ENCODE results near the gene LOXL3. TPM values are rescaled to one million over a fixed set of nuclear protein-coding genes. Genes with fewer than 3 reads are reported as not detected.

The LOXL3 gene
- total RNA-seq, 5 donors from 2014 or later (not counting 1 experiment from before 2014, with no cell fraction given), result 0.10 to 0.47 (median 0.38) TPM; not detected in 1

DNA sequence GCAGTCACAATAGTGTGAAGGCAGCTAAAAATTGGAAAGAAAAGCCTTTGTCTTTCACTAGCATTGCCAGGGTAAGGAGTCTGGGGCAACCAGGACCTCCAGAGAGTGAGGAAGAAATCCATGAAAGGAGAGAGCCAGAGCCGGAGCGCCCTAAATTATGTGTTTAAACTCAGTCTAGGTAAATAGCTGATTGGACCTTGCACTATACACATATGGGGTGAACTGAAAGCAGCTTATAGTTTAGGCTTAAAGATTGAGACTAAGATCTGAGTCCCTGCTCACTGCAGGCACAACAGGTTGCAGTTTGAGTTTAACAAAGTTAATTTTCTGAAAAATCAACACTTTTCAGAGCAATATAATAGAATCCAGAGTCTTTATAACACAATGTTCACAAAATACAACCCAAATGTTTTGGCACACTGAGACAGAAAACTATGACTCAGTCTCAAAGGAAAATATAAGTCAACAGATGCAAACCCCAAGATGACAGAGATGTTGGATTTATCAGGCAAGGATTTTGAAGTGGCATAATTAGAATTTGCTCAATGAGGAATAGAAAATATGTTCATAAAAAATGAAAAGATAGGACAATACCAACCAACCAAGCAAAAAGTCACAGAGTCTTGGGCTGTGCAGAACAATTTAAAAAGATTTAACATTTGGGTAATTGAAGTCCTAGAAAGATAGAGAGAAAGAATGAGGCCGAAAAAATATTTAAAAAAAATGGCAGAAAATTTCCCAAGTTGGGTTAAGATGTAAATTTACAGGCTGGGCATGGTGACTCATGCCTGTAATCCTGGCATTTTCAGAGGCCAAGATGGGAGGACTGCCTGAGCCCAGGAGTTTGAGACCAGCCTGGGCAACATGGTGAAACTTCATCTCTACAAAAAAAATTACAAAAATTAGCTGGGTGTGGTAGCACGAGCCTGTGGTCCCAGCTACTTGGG is 40.4 kb upstream of the LOXL3 start:
- Mint-ChIP-seq H3K4me1 (no peaks in the 10 kb centered on the region), H3K9me3 (no peaks in the 10 kb centered on the region), H3K27ac (no peak overlapping the region), H3K27me3 (peaks cover 40 to 42% of the 10 kb centered on the region in 2 donors), H3K36me3 (no peaks in the 10 kb centered on the region), H3K4me3 (no peak overlapping the region)
- H3K36me3 ChIP-seq (ENCODE audit: control insufficient read depth in 2 of 2, extremely low read depth in 1 of 2, insufficient read depth in 1 of 2, low read length in 1 of 2), result no peaks in the 10 kb centered on the region
- no peaks in the 10 kb centered on the region for H3K4me1 ChIP-seq (ENCODE audit: control insufficient read depth in 1 of 2, extremely low read depth in 1 of 2, insufficient read depth in 2 of 2, low read length in 2 of 2)
- CTCF ChIA-PET, result no interaction called here
- H3K4me3 ChIP-seq (ENCODE audit: control insufficient read depth in 1 of 2, extremely low read depth in 1 of 2, low read length in 1 of 2), result no peak overlapping the region
- DNase-seq (no peak), ATAC-seq (replicated peaks in 1 of 4) (no peak)
- 40% methylated on average over 1 of the region's 4 CpGs for WGBS (ENCODE audit: insufficient coverage)
- POLR2A ChIA-PET, result no interaction called here
- no peaks in the 10 kb centered on the region for H3K9me3 ChIP-seq
- no peak overlapping the region for H3K27ac ChIP-seq (ENCODE audit: low read length)
- H3K27me3 ChIP-seq (replicated peaks in 1 of 2; ENCODE audit: control insufficient read depth in 2 of 2, extremely low read depth in 1 of 2, insufficient read depth in 2 of 2, low read length in 1 of 2), result peaks cover 0 to 21% of the 10 kb centered on the region in 2 experiments

DNA sequence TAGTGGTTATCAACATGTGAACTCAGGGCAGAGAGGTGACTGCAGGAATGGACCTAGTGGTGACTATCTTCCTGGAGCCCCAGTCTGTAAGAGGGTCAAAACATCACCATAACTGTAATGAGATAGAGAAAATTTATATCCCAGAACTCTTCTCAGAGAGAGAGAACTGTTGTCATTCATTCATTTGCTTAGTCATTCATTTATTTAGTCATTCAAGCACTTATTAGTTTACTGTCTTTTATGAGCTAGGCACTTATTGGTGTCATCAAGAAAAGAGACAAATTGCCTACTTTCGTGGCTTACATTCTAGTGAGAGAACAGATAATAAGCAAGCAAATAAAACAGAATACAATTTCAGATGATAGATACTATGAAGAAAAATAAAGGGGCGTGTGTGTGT is 34.9 kb upstream of the LOXL3 start:
- Histone ChIP-seq H3K4me3 (ENCODE audit: control insufficient read depth in 1 of 2, extremely low read depth in 1 of 2, low read length in 1 of 2) (no peak overlapping the region), H3K4me1 (ENCODE audit: control insufficient read depth in 1 of 2, extremely low read depth in 1 of 2, insufficient read depth in 2 of 2, low read length in 2 of 2) (peaks cover 0 to 4% of the 10 kb centered on the region in 2 experiments), H3K36me3 (ENCODE audit: control insufficient read depth in 2 of 2, extremely low read depth in 1 of 2, insufficient read depth in 1 of 2, low read length in 1 of 2) (no peaks in the 10 kb centered on the region), H3K9me3 (no peaks in the 10 kb centered on the region), H3K27ac (ENCODE audit: low read length) (no peak overlapping the region), H3K27me3 (replicated peaks in 1 of 2; ENCODE audit: control insufficient read depth in 2 of 2, extremely low read depth in 1 of 2, insufficient read depth in 2 of 2, low read length in 1 of 2) (peaks cover 0 to 9% of the 10 kb centered on the region in 2 experiments)
- peaks cover 8 to 15% (median 12%) of the 10 kb centered on the region in 3 donors for H3K4me1 Mint-ChIP-seq
- no peak overlapping the region for H3K27ac Mint-ChIP-seq
- H3K27me3 Mint-ChIP-seq, result peaks cover 17 to 22% of the 10 kb centered on the region in 2 donors
- CTCF ChIA-PET, result interaction anchor here (0.5 to 3.0 kb wide), 9 partner anchors 12 to 765 kb away, joined by 3 to 14 read pairs (median 5); partner anchors contain the start of genes CCDC142 (in 2 of the 2) and TTC31 (in 2 of the 2)
- H3K36me3 Mint-ChIP-seq, result no peaks in the 10 kb centered on the region
- DNase-seq (no peak), ATAC-seq (replicated peaks in 1 of 4) (no peak)
- no peaks in the 10 kb centered on the region for H3K9me3 Mint-ChIP-seq
- POLR2A ChIA-PET, result no interaction called here
- 86% methylated on average over 1 of the region's 2 CpGs for WGBS (ENCODE audit: insufficient coverage)
- no peak overlapping the region for H3K4me3 Mint-ChIP-seq

GRCh38 chr2:74587664-74588277 is 34.0 kb upstream of the LOXL3 start:
- no peaks in the 10 kb centered on the region for H3K9me3 Mint-ChIP-seq
- H3K27me3 Mint-ChIP-seq, result peaks cover 11 to 16% of the 10 kb centered on the region in 2 donors
- H3K4me1 ChIP-seq (ENCODE audit: control insufficient read depth in 1 of 2, extremely low read depth in 1 of 2, insufficient read depth in 2 of 2, low read length in 2 of 2), result peaks cover 0 to 4% of the 10 kb centered on the region in 2 experiments
- H3K27ac ChIP-seq (ENCODE audit: low read length), result no peak overlapping the region
- H3K4me1 Mint-ChIP-seq, result peaks cover 8 to 15% (median 12%) of the 10 kb centered on the region in 3 donors
- H3K27ac Mint-ChIP-seq, result no peak overlapping the region
- ATAC-seq (replicated peaks in 1 of 4) (peak; percentile 81 to 90 (median 82)), DNase-seq (peak; percentile 16 to 79 (median 47))
- H3K36me3 ChIP-seq (ENCODE audit: control insufficient read depth in 2 of 2, extremely low read depth in 1 of 2, insufficient read depth in 1 of 2, low read length in 1 of 2), result no peaks in the 10 kb centered on the region
- WGBS (ENCODE audit: insufficient coverage), result 0% methylated on average over 1 of the region's 6 CpGs
- CTCF ChIA-PET, result interaction anchor here (0.6 to 3.0 kb wide), 11 partner anchors 13 to 764 kb away, joined by 3 to 14 read pairs (median 3); partner anchors contain the start of genes CCDC142 (in 2 of the 2) and TTC31 (in 2 of the 2)
- H3K27me3 ChIP-seq (replicated peaks in 1 of 2; ENCODE audit: control insufficient read depth in 2 of 2, extremely low read depth in 1 of 2, insufficient read depth in 2 of 2, low read length in 1 of 2), result peaks cover 0 to 6% of the 10 kb centered on the region in 2 experiments
- no peaks in the 10 kb centered on the region for H3K36me3 Mint-ChIP-seq
- H3K4me3 Mint-ChIP-seq, result no peak overlapping the region
- no peak overlapping the region for H3K4me3 ChIP-seq (ENCODE audit: control insufficient read depth in 1 of 2, extremely low read depth in 1 of 2, low read length in 1 of 2)
- H3K9me3 ChIP-seq, result no peaks in the 10 kb centered on the region
- POLR2A ChIA-PET, result interaction anchor here in 1 of 2 donors (0.6 kb wide), 1 partner anchor 104 kb away, joined by 4 read pairs; no protein-coding TSS in a partner anchor

DNA sequence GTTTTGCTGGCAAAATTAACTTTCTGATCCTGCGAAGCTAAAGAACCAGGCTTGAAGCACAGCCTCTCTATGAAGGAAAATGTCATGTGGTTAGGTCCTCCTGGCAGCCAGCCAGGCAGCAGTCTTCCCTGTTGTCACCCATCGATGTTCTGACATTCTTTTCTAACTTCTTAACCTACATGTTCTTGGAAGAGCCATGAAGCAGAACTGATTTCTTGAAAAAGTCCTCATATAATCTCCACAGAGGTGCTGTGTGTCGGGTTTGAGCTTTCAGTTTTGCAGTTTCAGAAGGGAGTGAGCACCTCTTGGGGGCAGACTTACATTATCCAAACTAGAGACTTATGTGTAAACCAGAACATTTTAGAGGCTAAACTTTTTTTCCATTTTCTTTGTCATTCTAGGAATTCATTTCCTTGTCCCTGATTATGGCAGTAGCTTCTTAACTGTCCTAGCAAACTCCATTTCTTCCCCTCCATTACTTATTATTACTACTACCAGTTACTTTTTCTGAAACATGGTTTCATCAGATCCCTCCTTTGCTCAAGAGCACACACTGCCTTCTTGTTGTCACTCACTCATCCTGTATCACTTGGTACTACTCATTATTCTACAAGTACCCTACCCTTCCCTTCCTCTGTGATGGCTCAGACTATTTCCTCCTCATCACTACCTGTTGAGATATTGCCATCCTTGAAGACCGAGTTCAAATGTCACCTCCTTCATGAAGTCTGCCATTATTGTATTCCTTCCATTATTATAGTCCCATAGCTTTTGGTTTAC is 31.9 kb upstream of the LOXL3 start:
- peaks cover 0 to 2% of the 10 kb centered on the region in 2 experiments for H3K27me3 ChIP-seq (replicated peaks in 1 of 2; ENCODE audit: control insufficient read depth in 2 of 2, extremely low read depth in 1 of 2, insufficient read depth in 2 of 2, low read length in 1 of 2)
- POLR2A ChIA-PET, result no interaction called here
- Mint-ChIP-seq H3K9me3 (no peaks in the 10 kb centered on the region), H3K4me3 (no peak overlapping the region), H3K36me3 (no peaks in the 10 kb centered on the region), H3K27me3 (peaks cover 6 to 11% of the 10 kb centered on the region in 2 donors), H3K27ac (peak overlapping the region in 1 of 2 donors; percentile 41), H3K4me1 (peaks cover 8 to 15% (median 12%) of the 10 kb centered on the region in 3 donors)
- H3K36me3 ChIP-seq (ENCODE audit: control insufficient read depth in 2 of 2, extremely low read depth in 1 of 2, insufficient read depth in 1 of 2, low read length in 1 of 2), result no peaks in the 10 kb centered on the region
- peaks cover 0 to 4% of the 10 kb centered on the region in 2 experiments for H3K4me1 ChIP-seq (ENCODE audit: control insufficient read depth in 1 of 2, extremely low read depth in 1 of 2, insufficient read depth in 2 of 2, low read length in 2 of 2)
- ATAC-seq (replicated peaks in 1 of 4), result peak in 1 of 4 experiments; percentile 43
- no peaks in the 10 kb centered on the region for H3K9me3 ChIP-seq
- peak in 1 of 35 experiments; percentile 22 for DNase-seq
- no peak overlapping the region for H3K4me3 ChIP-seq (ENCODE audit: control insufficient read depth in 1 of 2, extremely low read depth in 1 of 2, low read length in 1 of 2)
- no peak overlapping the region for H3K27ac ChIP-seq (ENCODE audit: low read length)
- WGBS (ENCODE audit: insufficient coverage), result 50% methylated on average over 1 of the region's 4 CpGs
- CTCF ChIA-PET, result interaction anchor here (0.6 to 2.6 kb wide), 9 partner anchors 11 to 852 kb away, joined by 3 to 10 read pairs (median 4); partner anchors contain the start of genes CCDC142 (in 2 of the 2), TTC31 (in 2 of the 2), C2orf81 (in 1 of the 2) and WDR54 (in 1 of the 2)

DNA sequence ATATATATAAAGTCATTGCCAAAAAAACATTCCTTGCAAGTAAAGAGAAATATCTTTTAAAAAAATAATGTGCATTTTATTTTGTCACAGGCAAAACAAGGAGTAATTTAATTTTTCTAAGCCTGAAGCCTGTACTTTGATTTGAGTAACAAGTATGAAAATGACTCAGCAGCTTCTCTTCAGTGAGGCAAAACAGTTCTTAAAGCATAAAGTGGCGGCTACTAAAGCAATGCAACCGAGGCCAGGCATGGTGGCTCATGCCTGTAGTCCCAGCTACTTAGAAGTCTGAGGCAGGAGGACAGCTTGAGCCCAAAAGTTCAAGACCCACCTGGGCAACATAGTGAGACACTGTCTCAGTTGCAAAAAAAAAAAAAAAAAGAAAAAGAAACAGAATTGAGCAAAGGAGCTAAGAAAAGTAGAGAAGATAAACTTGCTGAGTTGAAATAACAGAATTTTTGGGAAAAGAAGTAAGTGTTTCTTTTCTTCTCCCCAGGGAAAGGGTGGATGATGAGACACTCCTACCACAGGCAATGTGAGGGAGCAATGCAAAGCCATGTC is 30.4 kb upstream of the LOXL3 start:
- peaks cover 0 to 4% of the 10 kb centered on the region in 2 experiments for H3K4me1 ChIP-seq (ENCODE audit: control insufficient read depth in 1 of 2, extremely low read depth in 1 of 2, insufficient read depth in 2 of 2, low read length in 2 of 2)
- no peaks in the 10 kb centered on the region for H3K9me3 ChIP-seq
- H3K27me3 ChIP-seq (replicated peaks in 1 of 2; ENCODE audit: control insufficient read depth in 2 of 2, extremely low read depth in 1 of 2, insufficient read depth in 2 of 2, low read length in 1 of 2), result no peaks in the 10 kb centered on the region
- 20% methylated on average over 2 of the region's 2 CpGs for WGBS (ENCODE audit: insufficient coverage)
- Mint-ChIP-seq H3K9me3 (no peaks in the 10 kb centered on the region), H3K36me3 (no peaks in the 10 kb centered on the region), H3K27me3 (peaks cover 11 to 14% of the 10 kb centered on the region in 2 donors), H3K27ac (no peak overlapping the region), H3K4me3 (no peak overlapping the region), H3K4me1 (peaks cover 8 to 15% (median 12%) of the 10 kb centered on the region in 3 donors)
- H3K4me3 ChIP-seq (ENCODE audit: control insufficient read depth in 1 of 2, extremely low read depth in 1 of 2, low read length in 1 of 2), result no peak overlapping the region
- DNase-seq, result no peak
- ChIA-PET CTCF (interaction anchor here (0.6 to 1.7 kb wide), 6 partner anchors 10 to 840 kb away, joined by 3 to 7 read pairs (median 4); no protein-coding TSS in a partner anchor), POLR2A (interaction anchor here in 1 of 2 donors (0.6 kb wide), 1 partner anchor 69 kb away, joined by 3 read pairs; no protein-coding TSS in a partner anchor)
- no peak for ATAC-seq (replicated peaks in 1 of 4)
- no peaks in the 10 kb centered on the region for H3K36me3 ChIP-seq (ENCODE audit: control insufficient read depth in 2 of 2, extremely low read depth in 1 of 2, insufficient read depth in 1 of 2, low read length in 1 of 2)
- no peak overlapping the region for H3K27ac ChIP-seq (ENCODE audit: low read length)
